IMR-90 (cell line): ENCODE measurements around the gene NUDT19. TPM values are rescaled to one million over a fixed set of nuclear protein-coding genes. Genes with fewer than 3 reads are reported as not detected.

Source experiments
- ATAC-seq: fragments of 200-7000 bp; cut with Tn5 transposase; 2 replicates; pipeline ENCODE4 v1.9.1; 2020; ENCODE audit warnings: low read depth, mild to moderate bottlenecking, moderate library complexity
- BruUV-seq: library from RNA; stranded (reverse); fragments of 400-500 nt; replicated peaks from 2 replicates; lab custom pipeline; 2021; lab: Mats Ljungman, UMichigan
- CTCF ChIA-PET: fragments of 300-600 bp; formaldehyde crosslinking; extraction: SDS; loops from one replicate; lab custom pipeline; 2021; ENCODE audit warnings: antibody characterized with exemption; lab: Yijun Ruan, JAX
- POLR2A ChIA-PET: fragments of 300-600 bp; sonication (Branson Sonifier 250); formaldehyde crosslinking; loops from one replicate; lab custom pipeline; 2022; ENCODE audit warnings: antibody characterized with exemption; ENCODE audit not compliant: unreplicated experiment; lab: Charles Lee
- DNase-seq: peaks from one replicate; pipeline ENCODE4 v3.0.0; 2013
- H2AFZ ChIP-seq: replicated peaks from 2 replicates; pipeline ENCODE3; 2013; ENCODE audit warnings: low read length, mild to moderate bottlenecking; ENCODE audit not compliant: poor library complexity
- H2AK5ac ChIP-seq: 2 replicates; pipeline ENCODE4 v1.6.1; 2013; ENCODE audit warnings: low read depth, low read length, inconsistent platforms
- H2AK9ac ChIP-seq: replicated peaks from 2 replicates; pipeline ENCODE3; 2013; ENCODE audit warnings: mild to moderate bottlenecking, low read depth, low read length, moderate library complexity; ENCODE audit not compliant: poor library complexity
- H2BK120ac ChIP-seq: 2 replicates; pipeline ENCODE4 v1.6.1; 2013; ENCODE audit warnings: low read depth, low read length, inconsistent platforms
- H2BK15ac ChIP-seq: 3 replicates; pipeline ENCODE4 v1.6.1; 2013; ENCODE audit warnings: low read depth, low read length, inconsistent platforms
- H2BK20ac ChIP-seq: 2 replicates; pipeline ENCODE4 v1.6.1; 2013; ENCODE audit warnings: low read depth, mild to moderate bottlenecking, inconsistent platforms, low read length, moderate library complexity
- H2BK5ac ChIP-seq: 2 replicates; pipeline ENCODE4 v1.6.1; 2013; ENCODE audit warnings: mild to moderate bottlenecking, low read depth, low read length, inconsistent platforms; ENCODE audit not compliant: poor library complexity, severe bottlenecking
- H3K14ac ChIP-seq: replicated peaks from 2 replicates; pipeline ENCODE4 v1.6.1; 2013; ENCODE audit warnings: low read depth, low read length, inconsistent platforms
- H3K18ac ChIP-seq: 2 replicates; pipeline ENCODE4 v1.6.1; 2013; ENCODE audit warnings: low read depth, low read length, control low read depth
- H3K23ac ChIP-seq: 2 replicates; pipeline ENCODE4 v1.6.1; 2013; ENCODE audit warnings: low read depth, low read length, inconsistent platforms
- H3K27ac ChIP-seq: 2 replicates; pipeline ENCODE4 v1.5.1; 2013; ENCODE audit warnings: mild to moderate bottlenecking, control low read depth, low read length; ENCODE audit not compliant: insufficient read depth
- H3K27me3 ChIP-seq: 2 replicates; pipeline ENCODE4 v1.6.1; 2013; ENCODE audit warnings: low read length; ENCODE audit not compliant: control insufficient read depth, insufficient read depth
- H3K36me3 ChIP-seq: 2 replicates; pipeline ENCODE4 v1.6.1; 2013; ENCODE audit warnings: low read length, mixed read lengths; ENCODE audit not compliant: control insufficient read depth, insufficient read depth
- H3K4ac ChIP-seq: 2 replicates; pipeline ENCODE4 v1.6.1; 2013; ENCODE audit warnings: low read depth, low read length, inconsistent platforms
- H3K4me1 ChIP-seq: 2 replicates; pipeline ENCODE4 v1.6.1; 2013; ENCODE audit warnings: low read length, mixed read lengths; ENCODE audit not compliant: control insufficient read depth, insufficient read depth
- H3K4me2 ChIP-seq: 2 replicates; pipeline ENCODE4 v1.6.1; 2013; ENCODE audit warnings: low read depth, mild to moderate bottlenecking, control low read depth, low read length, moderate library complexity
- H3K4me3 ChIP-seq: 2 replicates; pipeline ENCODE4 v1.5.1; 2013; ENCODE audit warnings: low read depth, mild to moderate bottlenecking, control low read depth, low read length, moderate library complexity; ENCODE audit not compliant: insufficient read depth
- H3K56ac ChIP-seq: 2 replicates; pipeline ENCODE4 v1.6.1; 2013; ENCODE audit warnings: low read length, inconsistent platforms; ENCODE audit not compliant: insufficient read depth; ENCODE audit errors: extremely low read depth
- H3K79me1 ChIP-seq, 2 experiments: 2 replicates each; pipeline ENCODE4 v1.6.1; 2013; ENCODE audit warnings: low read length in 2 of 2, inconsistent platforms in 1 of 2, low read depth in 1 of 2
- H3K9ac ChIP-seq: 2 replicates; pipeline ENCODE4 v1.6.1; 2013; ENCODE audit warnings: low read depth, low read length, control low read depth
- H3K9me1 ChIP-seq: 2 replicates; pipeline ENCODE4 v1.6.1; 2013; ENCODE audit warnings: low read length, inconsistent platforms; ENCODE audit not compliant: insufficient read depth
- H3K9me3 ChIP-seq: 2 replicates; pipeline ENCODE4 v1.6.1; 2013; ENCODE audit warnings: low read length; ENCODE audit not compliant: control insufficient read depth, insufficient read depth
- H4K20me1 ChIP-seq: 2 replicates; pipeline ENCODE4 v1.6.1; 2013; ENCODE audit warnings: low read length, inconsistent platforms; ENCODE audit not compliant: insufficient read depth
- H4K5ac ChIP-seq: 2 replicates; pipeline ENCODE4 v1.6.1; 2013; ENCODE audit warnings: mild to moderate bottlenecking, low read depth, low read length, control low read depth
- H4K8ac ChIP-seq, 2 experiments: 2 replicates each; pipeline ENCODE4 v1.6.1; 2013; ENCODE audit warnings: low read depth in 2 of 2, low read length in 2 of 2, control low read depth in 1 of 2, inconsistent platforms in 1 of 2
- H4K91ac ChIP-seq: 2 replicates; pipeline ENCODE4 v1.6.1; 2013; ENCODE audit warnings: low read depth, low read length, inconsistent platforms; ENCODE audit not compliant: insufficient read depth
- FOS ChIP-seq: fragments of 150-350 bp; IDR thresholded peaks from 2 replicates; pipeline ENCODE4 v1.6.1; 2016; ENCODE audit warnings: low read depth, low read length
- WGBS, 2 experiments: methylation state at CpG; one replicate each; pipeline versions ENCODE4 v1.1.5 to v1.1.7; 2013; ENCODE audit warnings: missing lambda C conversion rate in 2 of 2; ENCODE audit not compliant: insufficient read length in 1 of 2; ENCODE audit errors: extremely low coverage in 2 of 2; 5-methylcytosine and 5-hydroxymethylcytosine counted together
- dilution Hi-C: fragments of 300-500 bp; cut with HindIII; formaldehyde crosslinking; loops from one replicate; pipeline ENCODE4 v1.14.3; 2018; ENCODE audit warnings: low sequenced_read_pairs; ENCODE audit not compliant: unreplicated experiment
- in situ Hi-C: fragments of 300-500 bp; cut with MboI; formaldehyde crosslinking; loops from 3 replicates; pipeline ENCODE4 v1.14.3; 2019; ENCODE audit warnings: low sequenced_read_pairs, inconsistent platforms, mixed read lengths
- intact Hi-C: fragments of 100-400 bp; cut with micrococcal nuclease; formaldehyde crosslinking; loops from 2 replicates; pipeline ENCODE4 v1.10.0; 2022
- polyA plus RNA-seq, 3 experiments: library from polyadenylated mRNA; depleted of rRNA; stranded (reverse); fragments of >200 nt; gene quantifications; 2 replicates each; pipeline ENCODE4 v1.2.3, GENCODE V29; 2012; ENCODE audit warnings: low replicate concordance in 1 of 3
- total RNA-seq: library from RNA; depleted of rRNA; stranded (reverse); fragments of >200 nt; gene quantifications from 2 replicates; pipeline ENCODE4 v1.2.3, GENCODE V29; 2012
- TF ChIP-seq, protein P1 (sequence below): fragments of 150-350 bp; IDR thresholded peaks from 2 replicates; pipeline ENCODE4 v1.6.1; 2016; ENCODE audit warnings: low read depth, mild to moderate bottlenecking, low read length, moderate library complexity, borderline replicate concordance

NUDT19 gene
- total and polyA plus RNA-seq, 2 of the 4 experiments (the other 2 are of a cell fraction) = 4.1 to 4.5 TPM

DNA sequence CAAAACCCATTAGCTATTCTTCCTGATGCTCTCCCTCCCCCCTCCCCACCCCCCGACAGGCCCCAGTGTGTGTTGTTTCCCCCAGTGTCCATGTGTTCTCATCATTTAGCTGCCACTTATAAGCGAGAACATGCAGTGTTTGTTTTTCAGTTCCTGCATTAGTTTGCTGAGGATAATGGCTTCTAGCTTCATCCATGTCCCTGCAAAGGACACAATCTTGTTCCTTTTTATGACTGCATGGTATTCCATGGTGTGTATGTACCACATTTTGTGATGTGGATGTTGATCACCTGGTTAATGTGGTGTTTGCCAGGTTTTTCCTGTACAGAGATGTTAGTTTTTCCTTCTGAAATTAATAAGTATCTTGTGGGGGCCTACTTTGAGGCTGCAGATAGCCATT lies 59.4 kb downstream of the NUDT19 start:
- Histone ChIP-seq H2BK15ac (no peak overlapping the region), H3K79me1 (no peaks in the 10 kb centered on the region), H4K91ac (no peak overlapping the region), H3K9ac (no peak overlapping the region), H3K27me3 (peaks cover 8% of the 10 kb centered on the region), H3K18ac (no peak overlapping the region), H3K27ac (no peak overlapping the region), H3K23ac (no peak overlapping the region), H3K9me3 (no peaks in the 10 kb centered on the region), H3K9me1 (no peaks in the 10 kb centered on the region), H3K14ac (no peak overlapping the region), H3K4me3 (no peak overlapping the region), H3K4me2 (no peak overlapping the region), H3K56ac (no peak overlapping the region), H2BK120ac (no peak overlapping the region), H4K8ac (no peak overlapping the region), H4K5ac (no peak overlapping the region), H3K4ac (no peak overlapping the region), H3K4me1 (no peaks in the 10 kb centered on the region), H2AK9ac (no peak overlapping the region), H2AK5ac (no peak overlapping the region), H2AFZ (no peak overlapping the region), H4K20me1 (no peaks in the 10 kb centered on the region), H3K36me3 (no peaks in the 10 kb centered on the region), H2BK5ac (no peak overlapping the region), H2BK20ac (no peak overlapping the region)
- ChIA-PET POLR2A (no interaction called here), CTCF (no interaction called here)
- dilution Hi-C loops = no loop called here
- no peak for DNase-seq
- intact Hi-C loops = no loop called here
- in situ Hi-C loops = no loop called here
- ATAC-seq = no peak
- BruUV-seq = no TSS peak
- WGBS, 2 experiments = no CpG with 5 or more reads among the region's 2 CpGs
- no peak for TF ChIP-seq FOS
- TF ChIP-seq, protein P1, sequence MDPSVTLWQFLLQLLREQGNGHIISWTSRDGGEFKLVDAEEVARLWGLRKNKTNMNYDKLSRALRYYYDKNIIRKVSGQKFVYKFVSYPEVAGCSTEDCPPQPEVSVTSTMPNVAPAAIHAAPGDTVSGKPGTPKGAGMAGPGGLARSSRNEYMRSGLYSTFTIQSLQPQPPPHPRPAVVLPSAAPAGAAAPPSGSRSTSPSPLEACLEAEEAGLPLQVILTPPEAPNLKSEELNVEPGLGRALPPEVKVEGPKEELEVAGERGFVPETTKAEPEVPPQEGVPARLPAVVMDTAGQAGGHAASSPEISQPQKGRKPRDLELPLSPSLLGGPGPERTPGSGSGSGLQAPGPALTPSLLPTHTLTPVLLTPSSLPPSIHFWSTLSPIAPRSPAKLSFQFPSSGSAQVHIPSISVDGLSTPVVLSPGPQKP = no peak
